Thoracic aorta endothelial cell (primary cell): Measurements from ENCODE around the gene EFNB3. TPM values are rescaled to one million over a fixed set of nuclear protein-coding genes. Genes with fewer than 3 reads are reported as not detected.

Experiments
- total RNA-seq: library from RNA; depleted of rRNA; stranded (reverse); fragments of >200 nt; gene quantifications from 2 replicates; pipeline ENCODE4 v1.2.3, GENCODE V29; 2012

Gene EFNB3, protein sequence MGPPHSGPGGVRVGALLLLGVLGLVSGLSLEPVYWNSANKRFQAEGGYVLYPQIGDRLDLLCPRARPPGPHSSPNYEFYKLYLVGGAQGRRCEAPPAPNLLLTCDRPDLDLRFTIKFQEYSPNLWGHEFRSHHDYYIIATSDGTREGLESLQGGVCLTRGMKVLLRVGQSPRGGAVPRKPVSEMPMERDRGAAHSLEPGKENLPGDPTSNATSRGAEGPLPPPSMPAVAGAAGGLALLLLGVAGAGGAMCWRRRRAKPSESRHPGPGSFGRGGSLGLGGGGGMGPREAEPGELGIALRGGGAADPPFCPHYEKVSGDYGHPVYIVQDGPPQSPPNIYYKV
- total RNA-seq: 0.36 and 0.53 TPM in 2 replicates

DNA sequence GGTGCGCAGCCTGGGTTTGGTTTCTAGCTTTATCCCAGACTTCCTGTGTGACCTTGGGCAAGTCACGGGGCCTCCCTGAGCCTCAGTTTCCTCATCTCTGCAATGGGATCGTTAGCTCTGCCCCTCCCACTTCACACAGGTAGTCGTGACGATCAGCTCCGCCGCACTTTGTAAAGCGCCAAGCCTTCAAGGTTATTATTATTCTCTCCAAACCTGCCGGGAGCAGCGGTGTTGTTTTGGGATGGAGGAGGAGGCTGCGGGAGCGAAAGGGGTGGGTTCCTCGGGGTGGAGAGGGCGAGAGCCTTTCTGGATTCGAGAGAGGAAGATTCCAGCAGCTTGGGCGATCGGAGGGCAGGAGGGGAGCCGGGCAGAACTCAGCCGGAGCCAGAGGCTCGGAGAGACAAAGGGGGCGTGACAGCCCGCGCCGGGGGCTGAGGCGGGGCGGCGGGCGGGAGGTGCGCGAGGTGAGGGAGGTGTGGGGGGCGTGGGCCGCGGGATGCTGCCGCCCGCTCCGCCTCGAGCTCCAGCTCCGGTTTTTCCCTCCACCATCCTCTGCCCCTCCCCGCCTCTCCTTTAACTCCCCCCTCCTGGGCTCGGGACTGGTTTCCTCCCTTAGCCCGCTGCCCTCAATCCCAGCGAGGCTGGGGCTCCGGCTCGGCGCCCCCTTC lies at the start of gene EFNB3:
EFNB3 (plus strand) TSS at position 602 of the 668 bp plus-strand sequence. CDS start 397 bp downstream, outside the sequence.

DNA sequence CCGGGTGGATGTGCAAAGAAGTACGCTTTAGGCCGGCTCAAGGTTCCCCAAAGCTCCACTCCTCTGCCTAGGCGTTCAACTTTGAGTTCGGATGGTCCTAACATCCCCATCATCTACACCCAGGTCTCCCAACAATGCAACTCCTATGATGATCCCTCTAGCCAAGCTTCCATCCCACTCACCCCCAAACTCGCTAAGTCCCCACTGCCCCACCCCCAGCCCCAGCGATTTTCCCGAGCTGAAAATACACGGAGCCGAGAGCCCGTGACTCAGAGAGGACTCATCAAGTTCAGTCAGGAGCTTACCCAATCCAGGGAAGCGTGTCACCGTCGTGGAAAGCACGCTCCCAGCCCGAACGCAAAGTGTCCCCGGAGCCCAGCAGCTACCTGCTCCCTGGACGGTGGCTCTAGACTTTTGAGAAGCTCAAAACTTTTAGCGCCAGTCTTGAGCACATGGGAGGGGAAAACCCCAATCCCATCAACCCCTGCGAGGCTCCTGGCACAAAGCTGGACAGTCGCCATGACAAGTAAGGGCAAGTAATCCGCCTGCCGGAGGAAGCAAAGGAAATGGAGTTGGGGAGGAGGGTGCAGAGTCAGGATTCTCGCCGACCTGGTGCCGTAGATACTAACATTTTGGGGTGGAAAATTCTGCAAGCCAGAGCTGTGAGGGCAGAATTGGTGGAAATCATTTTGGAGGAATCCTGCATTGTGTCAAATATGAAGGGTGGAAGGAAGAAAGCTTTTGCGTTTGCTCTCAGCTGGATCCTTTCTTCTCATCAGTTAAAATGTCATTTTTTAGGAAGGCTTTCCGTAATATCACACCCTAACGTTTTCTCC lies 17.7 kb upstream of the EFNB3 start, which contains the start of gene TP53:
TP53 (minus strand) TSS at position 419 of the 836 bp plus-strand sequence. CDS start 10,896 bp downstream, outside the sequence.

DNA sequence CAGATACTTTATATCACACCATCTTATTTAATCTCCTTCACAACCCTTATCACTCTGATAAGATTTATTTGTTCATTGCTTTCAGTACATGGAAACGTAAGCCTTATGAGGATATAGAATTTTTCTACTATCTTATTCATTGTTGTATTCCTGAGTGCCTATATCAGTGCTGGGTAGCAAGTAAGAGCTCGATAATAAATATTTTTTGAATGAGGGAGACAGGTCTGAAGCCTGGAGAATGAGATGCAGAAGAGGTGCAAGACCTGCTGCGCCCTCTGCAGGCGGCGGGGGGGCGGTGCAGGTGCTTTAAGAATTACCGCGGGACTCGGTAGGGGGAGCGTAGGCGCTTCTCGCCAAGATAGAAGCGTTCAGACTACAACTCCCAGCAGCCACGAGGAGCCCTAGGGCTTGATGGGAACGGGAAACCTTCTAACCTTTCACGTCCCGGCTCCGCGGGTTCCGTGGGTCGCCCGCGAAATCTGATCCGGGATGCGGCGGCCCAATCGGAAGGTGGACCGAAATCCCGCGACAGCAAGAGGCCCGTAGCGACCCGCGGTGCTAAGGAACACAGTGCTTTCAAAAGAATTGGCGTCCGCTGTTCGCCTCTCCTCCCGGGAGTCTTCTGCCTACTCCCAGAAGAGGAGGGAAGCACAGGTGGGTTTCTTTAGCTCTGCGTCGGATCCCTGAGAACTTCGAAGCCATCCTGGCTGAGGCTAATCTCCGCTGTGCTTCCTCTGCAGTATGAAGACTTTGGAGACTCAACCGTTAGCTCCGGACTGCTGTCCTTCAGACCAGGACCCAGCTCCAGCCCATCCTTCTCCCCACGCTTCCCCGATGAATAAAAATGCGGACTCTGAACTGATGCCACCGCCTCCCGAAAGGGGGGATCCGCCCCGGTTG lies 16.8 kb upstream of the EFNB3 start, which contains the start of gene WRAP53:
WRAP53 (plus strand) TSS at position 570 of the 900 bp plus-strand sequence; CDS start at position 742, 172 bp downstream.

DNA sequence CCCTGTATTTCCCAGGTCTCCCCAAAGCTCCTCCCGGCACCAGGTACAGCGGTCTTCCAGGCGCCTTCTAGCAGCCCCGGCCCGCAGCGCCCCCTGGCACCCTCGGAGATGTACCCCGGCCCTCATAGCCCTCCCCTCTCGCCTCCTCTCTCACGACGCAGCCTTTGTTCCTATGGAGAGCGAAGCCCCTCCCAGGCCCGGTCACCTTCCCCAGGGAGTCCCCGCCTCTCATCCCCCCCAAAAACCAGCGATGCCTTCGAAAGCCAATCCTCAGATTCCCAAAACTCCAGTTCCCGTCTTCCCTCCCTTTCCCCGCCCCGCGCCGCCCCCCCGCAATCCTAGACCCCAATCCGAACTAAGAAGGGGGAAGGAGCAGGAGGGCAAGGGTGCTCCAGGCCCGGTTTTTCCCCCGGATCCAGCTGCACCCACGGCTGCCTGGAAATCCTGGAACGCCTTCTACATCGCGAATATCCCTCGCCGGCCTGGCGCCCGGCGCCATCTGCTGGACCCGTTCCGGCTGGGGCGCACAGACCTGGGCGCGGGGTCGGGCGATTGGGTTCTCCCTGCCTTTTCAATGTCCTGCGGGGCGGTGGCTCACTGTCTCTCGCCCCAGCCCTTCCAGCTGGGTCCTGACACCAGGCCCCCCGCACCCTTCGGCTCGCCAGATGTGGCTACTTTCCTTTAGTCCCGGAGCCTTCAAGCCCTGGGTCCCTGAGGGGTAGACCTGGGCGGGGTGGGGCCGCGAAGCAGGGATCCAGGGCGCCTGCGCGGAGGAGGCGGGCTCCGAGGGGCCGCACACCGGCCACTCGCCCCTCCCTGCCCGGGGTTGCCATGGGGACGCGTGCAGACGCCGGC lies 12.1 kb downstream of the EFNB3 start, which contains the start of gene DNAH2:
DNAH2 (plus strand) TSS at position 844 of the 855 bp plus-strand sequence. CDS start 1,991 bp downstream, outside the sequence.

Other genes starting within 250 kb of the EFNB3 start
- 17.6 and 23.3 TPM in 2 replicates for gene ZBTB4, start 225.6 kb upstream of the EFNB3 start, total RNA-seq
- not detected in 2 replicates for gene SLC35G6, start 223.8 kb upstream of the EFNB3 start, total RNA-seq
- 110 and 117 TPM in 2 replicates for gene POLR2A, start 220.8 kb upstream of the EFNB3 start, total RNA-seq
- 12.5 and 12.6 TPM in 2 replicates for gene TNFSF12, start 156.1 kb upstream of the EFNB3 start, total RNA-seq
- 2.7 and 3.1 TPM in 2 replicates for gene TNFSF13, start 146.5 kb upstream of the EFNB3 start, total RNA-seq
- gene SENP3, start 143.3 kb upstream of the EFNB3 start, total RNA-seq: 66.1 and 78.8 TPM in 2 replicates
- gene CD68, start 125.6 kb upstream of the EFNB3 start, total RNA-seq: 5.5 and 5.8 TPM in 2 replicates
- gene MPDU1, start 121.3 kb upstream of the EFNB3 start, total RNA-seq: 103 and 144 TPM in 2 replicates
- not detected in 2 replicates for gene SOX15, start 115.1 kb upstream of the EFNB3 start, total RNA-seq
- gene FXR2, start 90.3 kb upstream of the EFNB3 start, total RNA-seq: 30.5 and 33.8 TPM in 2 replicates
- 21.8 and 24.5 TPM in 2 replicates for gene SAT2, start 77.4 kb upstream of the EFNB3 start, total RNA-seq
- gene SHBG, start 75.1 kb upstream of the EFNB3 start, total RNA-seq: not detected in 2 replicates
- gene ATP1B2, start 54.3 kb upstream of the EFNB3 start, total RNA-seq: not detected in 2 replicates
- gene TP53, start 17.7 kb upstream of the EFNB3 start, total RNA-seq: 84.7 and 89.0 TPM in 2 replicates
- gene WRAP53, start 16.7 kb upstream of the EFNB3 start, total RNA-seq: 14.0 and 18.1 TPM in 2 replicates
- gene DNAH2, start 12.5 kb downstream of the EFNB3 start, total RNA-seq: 0.36 TPM in 1 of 2 replicates, not detected in the other
- gene KDM6B, start 129.0 kb downstream of the EFNB3 start, total RNA-seq: 5.3 and 8.9 TPM in 2 replicates
- gene TMEM88, start 149.9 kb downstream of the EFNB3 start, total RNA-seq: 6.5 and 32.5 TPM in 2 replicates
- gene NAA38, start 152.4 kb downstream of the EFNB3 start, total RNA-seq: 53.8 and 65.8 TPM in 2 replicates
- gene CYB5D1, start 152.8 kb downstream of the EFNB3 start, total RNA-seq: 10.1 and 13.9 TPM in 2 replicates
- 87.8 and 102 TPM in 2 replicates for gene CHD3, start 183.6 kb downstream of the EFNB3 start, total RNA-seq
- gene RNF227, start 211.1 kb downstream of the EFNB3 start, total RNA-seq: 0.80 and 2.2 TPM in 2 replicates
- gene KCNAB3, start 224.7 kb downstream of the EFNB3 start, total RNA-seq: 0.72 and 1.2 TPM in 2 replicates
- gene TRAPPC1, start 226.7 kb downstream of the EFNB3 start, total RNA-seq: 45.9 and 46.4 TPM in 2 replicates
- 21.4 and 28.9 TPM in 2 replicates for gene CNTROB, start 227.0 kb downstream of the EFNB3 start, total RNA-seq